ENCODE measurements around the gene STK26.
"Not testable (repeated sequence)": the region's sequence is repeated elsewhere in the genome, so short reads cannot be mapped to it uniquely, and the experiment has no call there.

Gene STK26

DNA sequence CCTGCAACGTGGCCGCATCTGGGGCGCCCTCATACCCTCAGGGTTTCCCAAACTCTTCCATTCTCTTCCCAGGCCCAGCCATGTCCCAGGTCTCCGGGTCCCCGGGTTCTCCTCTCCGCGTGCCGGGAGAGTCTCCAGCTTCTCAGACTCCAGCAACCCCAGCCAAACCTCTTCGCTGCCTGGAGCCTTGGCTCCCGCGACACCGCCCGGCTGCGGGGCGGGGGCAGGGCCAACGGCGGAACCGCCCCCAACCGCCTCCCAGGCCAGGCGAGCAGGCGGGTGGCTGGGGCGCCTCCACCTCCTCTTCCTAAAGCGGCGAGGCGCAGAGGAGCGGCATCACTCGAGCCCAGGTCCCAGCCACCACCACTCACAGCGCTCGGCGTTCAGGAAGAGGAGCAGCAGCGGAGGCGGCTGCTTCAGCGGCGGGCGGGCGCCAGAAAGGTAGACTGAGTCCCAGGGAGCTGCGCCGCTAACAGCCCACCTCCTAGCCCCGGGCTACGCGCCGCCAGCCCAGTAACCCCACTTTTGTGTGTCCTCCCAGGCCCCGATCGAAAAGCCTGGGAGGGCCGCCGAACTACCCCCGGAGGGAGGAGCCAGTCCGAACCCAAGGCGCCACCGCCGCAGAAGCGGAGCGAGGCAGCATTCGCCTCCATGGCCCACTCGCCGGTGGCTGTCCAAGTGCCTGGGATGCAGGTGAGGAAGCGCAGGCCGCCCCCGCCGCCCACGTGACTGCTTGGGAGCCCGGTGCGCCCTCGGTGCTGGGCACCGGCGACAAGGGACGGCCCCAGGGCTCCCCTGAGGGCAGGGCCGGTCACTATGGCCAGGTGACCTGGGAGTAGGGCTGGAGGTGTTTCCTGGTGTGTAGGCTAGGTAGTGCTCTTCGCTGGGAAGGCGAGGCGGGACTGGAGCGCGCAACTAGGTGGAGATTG lies at the start of gene STK26:
STK26 (plus strand) TSS at position 336 of the 929 bp plus-strand sequence; CDS start at position 652, 316 bp downstream.
- DNase-seq = no peak

DNA sequence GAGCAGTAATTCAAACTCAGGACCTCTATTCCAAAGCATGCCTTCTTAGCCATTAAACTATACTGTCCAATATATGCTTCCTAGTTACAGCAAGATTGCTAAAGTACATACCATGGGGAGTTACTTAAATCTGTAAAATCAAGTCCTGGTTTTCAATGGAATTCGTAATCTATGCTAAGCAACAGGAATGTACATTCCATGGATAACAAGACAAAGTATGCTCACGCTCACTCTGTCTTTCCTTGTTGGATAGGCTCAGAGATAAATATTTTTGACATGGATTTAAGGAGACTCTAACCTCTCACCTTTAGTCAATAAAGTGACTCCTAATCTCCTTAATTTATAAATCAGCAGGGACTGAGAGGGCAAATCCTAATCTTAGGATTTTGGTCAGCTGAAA lies 47.3 kb upstream of the STK26 start:
- no peak for DNase-seq

DNA sequence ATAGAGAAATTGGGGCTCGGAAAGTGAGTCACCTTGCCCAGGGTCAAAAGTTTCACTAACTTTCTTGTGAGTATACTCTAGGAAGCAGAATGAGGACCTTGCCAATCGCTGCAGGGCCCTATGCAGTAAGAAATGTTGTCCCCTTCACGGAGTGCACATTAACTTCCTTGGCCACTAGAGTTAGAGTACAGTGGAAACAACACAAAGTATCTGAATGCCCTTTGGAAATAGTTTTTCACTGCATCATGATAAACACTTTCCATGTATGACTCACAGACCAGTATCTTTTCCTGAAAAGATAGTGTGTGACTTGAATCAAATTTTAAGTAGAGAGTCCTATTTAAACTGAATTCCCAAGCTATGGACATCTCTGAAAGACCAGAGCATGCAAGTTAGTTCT lies 45.5 kb upstream of the STK26 start:
- DNase-seq = no peak

- DNase-seq = no peak
Observed at GRCh38 chrX:131979116-131979515, 44.0 kb upstream of the STK26 start.

DNA sequence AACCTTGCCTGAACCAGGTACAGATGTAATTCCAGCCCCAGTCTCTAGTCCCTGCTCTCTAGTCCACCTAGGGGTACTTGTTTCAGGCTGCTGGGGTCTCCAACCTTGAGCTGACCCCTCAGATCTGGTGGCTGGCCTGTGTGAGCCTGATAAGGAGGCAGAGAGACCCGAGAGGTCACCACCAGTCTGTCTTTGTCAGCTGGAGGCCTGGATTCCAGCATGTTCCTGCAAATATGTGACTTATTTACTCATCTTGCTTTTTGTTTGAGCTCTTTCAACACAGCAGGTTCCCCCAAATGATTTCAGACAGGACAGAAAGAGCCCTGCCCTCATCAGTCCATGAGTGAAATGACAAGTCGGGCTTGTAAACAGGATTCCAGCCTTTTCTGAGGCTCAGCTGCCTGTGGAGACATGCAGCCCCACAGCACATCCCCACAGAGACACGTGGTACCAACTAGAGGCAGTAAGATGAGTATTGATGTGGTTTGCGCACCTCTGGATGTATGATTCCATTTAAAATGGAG lies 37.5 kb upstream of the STK26 start:
- no peak for DNase-seq

- DNase-seq = no peak
Observed at GRCh38 chrX:131987252-131987651, 35.9 kb upstream of the STK26 start.

DNA sequence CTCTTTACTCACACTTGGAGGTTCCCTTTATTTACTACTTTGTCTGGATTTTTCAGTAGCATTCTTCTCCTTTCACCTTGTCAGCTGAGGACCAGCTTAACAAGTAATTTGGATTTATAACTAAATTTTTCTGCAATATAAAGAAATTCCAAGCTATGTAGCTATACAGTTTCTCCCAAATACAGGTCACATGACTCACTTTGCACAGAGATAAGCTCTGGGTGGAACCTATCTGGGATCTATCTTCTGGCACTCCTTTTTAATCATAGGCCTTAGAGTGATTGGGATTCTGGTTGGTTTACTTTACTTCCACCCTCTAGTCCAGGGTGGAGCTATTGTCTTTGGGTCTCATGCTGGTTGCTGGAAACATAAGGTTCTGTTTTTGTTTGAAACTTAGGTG lies 34.9 kb upstream of the STK26 start:
- DNase-seq = no peak

- DNase-seq = no peak
Observed at GRCh38 chrX:132001127-132001526, 22.0 kb upstream of the STK26 start.

DNA sequence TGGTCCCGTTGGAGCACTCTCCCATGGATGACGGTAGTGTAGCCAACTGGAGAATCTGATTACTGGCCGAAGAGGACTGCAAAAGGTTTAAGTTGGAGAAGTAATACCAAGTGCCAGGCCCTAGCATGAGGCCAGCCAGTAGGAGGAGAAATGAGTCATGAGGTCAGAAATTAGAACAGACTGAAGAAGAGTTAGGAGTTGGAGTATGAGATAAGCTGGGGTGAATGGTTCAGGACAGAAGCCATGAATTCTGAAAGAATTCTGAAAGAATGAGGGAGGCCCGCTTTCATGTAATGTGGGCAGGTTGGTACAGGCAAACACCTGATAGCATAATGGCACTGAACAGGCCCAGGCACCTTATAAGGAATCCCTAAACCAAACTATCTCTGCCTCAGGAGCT lies 18.4 kb upstream of the STK26 start:
- no peak for DNase-seq

DNA sequence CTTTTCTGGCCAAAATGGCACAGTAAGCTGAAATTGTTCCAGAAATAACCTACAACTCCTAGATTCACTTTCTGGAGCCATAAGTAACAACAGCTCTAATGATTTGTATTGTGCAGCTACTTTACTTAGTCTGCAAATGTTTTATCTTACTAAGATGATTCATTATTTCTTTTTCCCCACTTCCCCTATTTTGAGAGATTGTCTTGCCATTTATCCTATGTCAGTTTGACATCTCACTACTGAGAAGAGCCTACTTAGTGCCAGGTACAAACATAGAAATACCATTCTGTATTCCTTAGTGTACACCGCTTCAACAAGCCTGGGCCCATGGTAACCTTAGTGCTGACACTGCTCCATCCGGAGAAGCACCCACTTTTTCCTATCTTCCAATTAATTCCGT lies 13.8 kb upstream of the STK26 start:
- DNase-seq = no peak

DNA sequence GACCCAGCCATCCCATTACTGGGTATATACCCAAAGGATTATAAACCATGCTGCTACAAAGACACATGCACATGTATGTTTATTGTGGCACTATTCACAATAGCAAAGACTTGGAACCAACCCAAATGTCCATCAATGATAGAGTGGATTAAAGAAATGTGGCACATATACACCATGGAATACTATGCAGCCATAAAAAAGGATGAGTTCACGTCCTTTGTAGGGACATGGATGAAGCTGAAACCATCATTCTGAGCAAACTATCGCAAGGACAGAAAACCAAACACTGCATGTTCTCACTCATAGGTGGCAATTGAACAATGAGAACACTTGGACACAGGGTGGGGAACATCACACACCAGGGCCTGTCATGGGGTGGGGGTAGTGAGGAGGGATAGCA lies 12.9 kb upstream of the STK26 start:
- not testable (repeated sequence) for DNase-seq

DNA sequence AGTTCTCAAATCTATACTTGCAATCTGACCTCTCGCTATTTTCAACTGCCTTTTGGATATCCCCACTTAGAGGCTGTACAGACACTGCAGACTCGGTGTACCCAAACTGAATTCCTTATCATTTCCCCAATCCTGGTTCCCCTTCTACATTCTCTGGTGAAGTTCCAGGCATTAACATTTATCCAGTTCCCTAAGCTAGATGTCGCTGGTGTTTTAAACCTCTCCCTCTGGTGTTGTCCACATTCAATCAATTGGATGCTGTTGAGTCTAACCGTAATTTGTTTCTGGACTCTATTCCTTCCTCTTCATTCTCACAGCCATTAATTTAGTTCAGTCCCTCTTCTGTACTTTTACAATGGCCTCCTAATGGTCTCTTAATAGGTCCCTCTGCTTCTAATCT lies 7.2 kb upstream of the STK26 start:
- no peak for DNase-seq

- no peak for DNase-seq
Observed at GRCh38 chrX:132016628-132017430, 6.3 kb upstream of the STK26 start.

DNA sequence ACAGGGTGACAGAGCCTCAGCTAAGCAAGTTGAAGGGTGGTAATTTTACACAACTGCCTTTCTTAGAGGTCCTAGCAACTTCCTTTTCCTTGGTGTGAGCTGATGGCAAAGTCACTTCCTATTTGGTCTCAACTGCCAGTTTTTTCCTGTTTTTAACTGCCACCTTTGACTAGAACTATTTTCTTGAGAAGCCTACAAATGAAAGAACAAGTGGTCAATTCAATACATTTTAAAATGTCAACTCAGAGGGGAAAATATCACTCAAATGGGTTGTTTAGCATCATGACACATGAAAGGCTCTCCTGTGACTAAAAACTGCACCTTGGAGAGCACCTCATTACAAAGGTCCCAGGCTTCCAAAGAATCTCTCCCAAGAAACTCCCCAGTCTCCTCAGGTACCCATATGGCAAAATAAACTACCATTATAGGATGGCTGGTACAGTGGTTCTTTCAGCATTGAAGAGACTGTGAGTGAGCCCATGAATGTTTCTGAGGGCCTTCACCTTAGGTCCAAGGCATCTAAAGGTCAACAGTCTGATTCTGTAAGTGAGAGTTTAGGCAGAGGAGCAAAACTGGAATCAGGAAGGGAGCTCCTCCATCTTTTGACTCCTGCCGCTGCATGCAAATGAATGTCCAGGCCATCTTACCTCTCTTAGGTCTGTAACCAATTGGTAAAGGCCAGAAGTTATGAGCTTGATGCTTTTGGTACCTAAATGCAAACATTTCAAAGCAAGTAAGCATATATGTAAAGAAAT lies 5.5 kb upstream of the STK26 start:
- no peak for DNase-seq

DNA sequence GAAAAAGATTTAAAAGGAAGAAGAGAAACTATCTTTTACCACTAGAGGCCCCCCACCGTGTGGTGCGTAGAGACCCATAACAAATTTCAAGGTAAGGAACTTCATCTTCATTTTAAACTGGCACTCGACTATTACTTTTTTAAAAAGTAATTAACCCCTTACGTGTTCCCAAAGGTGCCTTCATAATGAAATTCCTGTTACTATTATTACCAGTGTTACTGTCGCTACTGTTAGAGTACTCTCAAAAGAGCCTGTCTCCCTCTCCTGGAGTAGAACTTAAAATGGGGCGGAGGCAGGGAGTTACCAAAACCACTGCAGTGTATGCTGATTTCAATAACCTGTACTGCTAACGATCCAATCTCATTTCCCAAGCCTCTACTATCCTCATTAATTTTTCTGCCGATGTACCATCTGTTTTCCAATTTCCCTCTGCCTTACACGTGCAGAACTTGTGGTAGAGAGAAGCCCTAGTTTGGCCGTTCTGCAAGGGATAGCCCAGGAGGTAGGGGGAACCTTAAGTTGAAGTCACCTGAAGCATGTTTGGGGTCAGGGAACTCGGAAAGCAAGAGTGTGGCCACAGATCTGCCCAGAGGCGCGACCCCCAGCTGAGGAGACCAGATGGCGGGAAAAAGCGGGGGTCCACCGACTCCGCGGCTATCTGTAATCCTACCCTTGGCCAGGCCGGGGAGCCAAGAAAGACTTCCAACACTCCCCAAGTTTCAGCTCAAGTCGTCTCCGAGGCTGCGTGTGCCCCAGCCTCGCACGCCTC lies 720 bp upstream of the STK26 start:
- DNase-seq = no peak

DNA sequence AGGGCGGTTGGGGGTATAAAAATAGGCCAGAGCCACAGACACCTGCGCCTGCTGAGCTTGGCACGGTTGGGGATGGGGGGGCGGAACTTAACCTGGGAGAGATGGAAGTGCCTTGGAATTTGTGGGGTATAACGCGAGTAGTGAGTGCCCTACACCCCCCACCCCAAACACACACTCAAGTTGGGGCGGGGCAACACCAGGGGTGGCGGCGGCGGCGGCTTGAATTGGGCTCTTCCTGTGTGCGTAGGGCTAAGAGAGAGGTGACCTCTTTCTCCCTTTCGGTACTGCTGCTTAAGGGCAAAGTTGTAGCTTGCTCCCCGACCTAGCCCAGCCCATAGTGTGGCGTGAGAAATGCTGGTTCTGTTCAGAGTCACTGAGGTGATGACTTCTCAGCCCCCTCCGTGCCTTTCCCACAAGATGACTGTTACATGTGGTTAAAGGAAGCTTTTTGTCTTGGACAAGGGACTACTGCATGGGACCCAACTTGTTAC lies 839 bp downstream of the STK26 start:
- no peak for DNase-seq

GRCh38 chrX:132025041-132025440 lies 1.9 kb downstream of the STK26 start:
- no peak for DNase-seq

DNA sequence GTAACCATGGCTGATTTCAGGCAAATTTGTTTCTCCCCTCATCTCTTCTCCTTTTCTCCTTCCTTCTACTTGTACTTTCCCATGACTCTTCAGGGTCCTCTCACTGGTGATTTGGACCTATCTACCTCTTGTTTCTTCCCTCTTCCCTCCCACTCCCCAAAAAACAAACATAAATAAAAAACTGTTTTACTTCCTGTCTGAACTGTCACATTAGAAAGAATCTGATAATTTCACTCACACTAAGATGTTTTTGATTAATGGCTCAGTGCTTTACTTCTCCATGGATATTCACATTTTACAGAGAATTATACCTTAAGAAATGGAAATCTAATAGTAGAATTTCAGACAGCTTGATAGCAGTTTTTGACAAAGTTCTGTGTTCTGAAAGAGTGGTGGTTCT lies 7.2 kb downstream of the STK26 start:
- DNase-seq = no peak

DNA sequence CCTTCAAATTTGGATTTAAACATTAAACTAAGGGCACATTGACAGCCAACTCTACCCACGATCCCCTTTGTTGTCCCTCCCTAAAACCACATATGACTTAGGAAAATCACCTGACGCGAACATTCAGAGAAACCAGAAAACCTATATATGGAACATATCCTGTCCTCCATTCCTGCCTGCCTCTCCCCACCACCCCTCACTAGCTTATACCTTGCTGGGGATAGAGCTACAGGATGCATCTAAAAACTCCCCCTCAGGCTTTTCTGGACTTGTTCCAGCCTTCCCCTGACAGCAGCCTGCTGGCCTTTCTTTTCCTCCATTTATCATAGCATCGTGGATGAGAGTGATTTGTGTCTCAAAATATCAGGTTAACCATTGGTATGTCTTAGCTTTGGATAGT lies 8.8 kb downstream of the STK26 start:
- no peak for DNase-seq

DNA sequence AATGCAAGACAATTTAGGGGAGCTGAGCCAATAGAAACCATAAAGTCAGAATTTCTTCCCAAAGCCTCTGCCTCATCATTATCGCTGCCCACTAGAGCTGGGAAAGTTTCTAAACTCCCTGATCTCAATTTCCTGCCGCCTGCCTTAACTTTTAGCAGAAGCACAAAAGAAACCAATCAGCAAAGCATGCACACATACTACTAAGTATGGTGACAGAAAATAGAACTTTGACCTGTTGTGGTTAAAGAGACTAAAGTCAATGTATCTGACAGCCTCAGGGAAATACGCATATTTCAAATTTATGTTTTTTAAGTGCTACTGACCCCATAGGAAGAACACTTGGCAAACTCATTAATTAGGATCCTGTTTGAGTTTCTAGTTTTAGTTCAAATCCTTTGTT lies 10.1 kb downstream of the STK26 start:
- no peak for DNase-seq

GRCh38 chrX:132034648-132035047 lies 11.5 kb downstream of the STK26 start:
- no peak for DNase-seq

DNA sequence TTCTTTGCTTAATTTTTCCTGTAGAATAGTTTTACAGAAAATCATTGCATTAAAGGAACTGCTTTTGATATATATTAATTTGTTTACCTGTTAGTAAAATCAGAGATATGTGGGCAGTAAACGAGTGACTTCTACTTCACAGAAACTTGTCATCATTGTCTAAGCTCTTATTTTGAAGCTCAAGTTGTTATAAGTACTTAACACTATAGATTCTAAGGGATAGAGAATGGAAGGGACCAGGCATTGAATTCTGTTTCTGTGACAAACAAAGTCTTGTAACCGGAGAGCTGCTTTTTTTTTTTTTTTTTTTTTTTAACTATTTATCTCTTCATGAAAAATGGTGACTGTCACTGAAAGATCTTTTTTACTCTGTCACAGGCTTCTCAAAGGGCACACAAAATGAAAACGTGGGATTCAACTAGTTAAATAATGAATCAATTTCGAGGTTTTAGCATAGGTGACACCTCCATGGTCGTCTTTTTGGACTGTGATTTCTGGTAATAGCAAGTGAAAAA lies 14.4 kb downstream of the STK26 start:
- DNase-seq = no peak
